BLaER1 treated with 17β-estradiol and CSF1 and Interleukin-3, amounts not matched to agents 10 nM and 100 nM (cell line): ENCODE data around the gene CAMK2D.

Experiments used
- H3K27ac ChIP-seq, 11 experiments: shearing (Covaris generic); formaldehyde crosslinking; 2 replicates each; pipeline ENCODE4 v1.8.1; 2022
- H3K27me3 ChIP-seq, 11 experiments: shearing (Covaris generic); formaldehyde crosslinking; 2 replicates each; pipeline ENCODE4 v1.8.1; 2022
- H3K36me3 ChIP-seq, 11 experiments: shearing (Covaris generic); formaldehyde crosslinking; 2 replicates each; pipeline ENCODE4 v1.8.1; 2022
- H3K4me1 ChIP-seq, 10 experiments: shearing (Covaris generic); formaldehyde crosslinking; 2 replicates each; pipeline ENCODE4 v1.8.1; 2022
- H3K4me2 ChIP-seq, 11 experiments: shearing (Covaris generic); formaldehyde crosslinking; 2 replicates each; pipeline ENCODE4 v1.8.1; 2022
- H3K4me3 ChIP-seq, 10 experiments: shearing (Covaris generic); formaldehyde crosslinking; 2 replicates each; pipeline ENCODE4 v1.8.1; 2022
- H3K9ac ChIP-seq, 11 experiments: shearing (Covaris generic); formaldehyde crosslinking; 2 replicates each; pipeline ENCODE4 v1.8.1; 2022
- H3K9me3 ChIP-seq, 11 experiments: shearing (Covaris generic); formaldehyde crosslinking; replicated peaks in 1 of 11; 2 replicates each; pipeline ENCODE4 v1.8.1; 2022
- H4K20me1 ChIP-seq, 11 experiments: shearing (Covaris generic); formaldehyde crosslinking; 2 replicates each; pipeline ENCODE4 v1.8.1; 2022
- Cebpa-rat ChIP-seq, 11 experiments: shearing (Covaris generic); IDR thresholded peaks; 2 replicates each; pipeline ENCODE4 v1.8.1; 2022

CAMK2D gene

GRCh38 chr4:113645771-113646441 lies 115.6 kb downstream of the CAMK2D start:
- no peak overlapping the region for H3K27ac ChIP-seq
- H3K9ac ChIP-seq = no peak overlapping the region

GRCh38 chr4:113645288-113645687 lies 116.2 kb downstream of the CAMK2D start:
- Histone ChIP-seq H3K9ac (no peak overlapping the region), H3K36me3 (peaks cover 4 to 66% (median 21%) of the 10 kb centered on the region in 11 experiments; a peak in 21 of 22 replicates)

More at GRCh38 chr4:113645771-113646441, 115.6 kb downstream of the CAMK2D start:
- no peak for TF ChIP-seq Cebpa-rat (IDR thresholded peaks at IDR 0.05)
- Histone ChIP-seq H3K4me3 (no peak overlapping the region), H3K27me3 (no peaks in the 10 kb centered on the region), H3K36me3 (peaks cover 4 to 66% (median 21%) of the 10 kb centered on the region in 11 experiments; a peak in 21 of 22 replicates), H4K20me1 (peaks cover 0 to 69% (median 0%) of the 10 kb centered on the region in 11 experiments; a peak in 7 of 22 replicates), H3K4me1 (peaks cover 0 to 24% (median 16%) of the 10 kb centered on the region in 10 experiments; a peak in 15 of 20 replicates), H3K4me2 (no peak overlapping the region), H3K9me3 (peaks cover 0 to 8% (median 0%) of the 10 kb centered on the region in 11 experiments; a peak in 2 of 22 replicates)

GRCh38 chr4:113644398-113644797 lies 117.1 kb downstream of the CAMK2D start:
- peaks cover 0 to 84% (median under 1%) of the 10 kb centered on the region in 11 experiments; a peak in 10 of 22 replicates for H4K20me1 ChIP-seq
- H3K9me3 ChIP-seq = no peaks in the 10 kb centered on the region; a peak in 1 of 22 replicates
- H3K9ac ChIP-seq = no peak overlapping the region
- no peak overlapping the region for H3K4me3 ChIP-seq
- peaks cover 4 to 59% (median 21%) of the 10 kb centered on the region in 11 experiments; a peak in 21 of 22 replicates for H3K36me3 ChIP-seq
- no peaks in the 10 kb centered on the region for H3K27me3 ChIP-seq
- no peak overlapping the region for H3K27ac ChIP-seq
- peaks cover 9 to 39% (median 31%) of the 10 kb centered on the region in 10 experiments for H3K4me1 ChIP-seq
- H3K4me2 ChIP-seq = no peak overlapping the region
- no peak for TF ChIP-seq Cebpa-rat (IDR thresholded peaks at IDR 0.05)

More at GRCh38 chr4:113645288-113645687, 116.2 kb downstream of the CAMK2D start:
- Histone ChIP-seq H3K9me3 (peaks cover 0 to 7% (median 0%) of the 10 kb centered on the region in 11 experiments; a peak in 2 of 22 replicates), H3K4me1 (peaks cover under 1 to 30% (median 22%) of the 10 kb centered on the region in 10 experiments; a peak in 16 of 20 replicates), H4K20me1 (peaks cover 0 to 76% (median 0%) of the 10 kb centered on the region in 11 experiments; a peak in 8 of 22 replicates), H3K27me3 (no peaks in the 10 kb centered on the region), H3K4me2 (no peak overlapping the region), H3K4me3 (no peak overlapping the region), H3K27ac (no peak overlapping the region)
- no peak for TF ChIP-seq Cebpa-rat (IDR thresholded peaks at IDR 0.05)

GRCh38 chr4:113643505-113643904 lies 118.0 kb downstream of the CAMK2D start:
- Histone ChIP-seq H4K20me1 (peaks cover 0 to 88% (median 6%) of the 10 kb centered on the region in 11 experiments; a peak in 11 of 22 replicates), H3K9ac (no peak overlapping the region), H3K27me3 (no peaks in the 10 kb centered on the region), H3K36me3 (peaks cover under 1 to 51% (median 15%) of the 10 kb centered on the region in 11 experiments; a peak in 19 of 22 replicates), H3K4me3 (no peak overlapping the region), H3K4me1 (peaks cover 18 to 48% (median 40%) of the 10 kb centered on the region in 10 experiments), H3K27ac (no peak overlapping the region), H3K9me3 (no peaks in the 10 kb centered on the region; a peak in 1 of 22 replicates), H3K4me2 (no peak overlapping the region)
- TF ChIP-seq Cebpa-rat (IDR thresholded peaks at IDR 0.05) = no peak

GRCh38 chr4:113641025-113641431 lies 120.5 kb downstream of the CAMK2D start:
- Histone ChIP-seq H3K4me1 (peaks cover 40 to 68% (median 63%) of the 10 kb centered on the region in 10 experiments), H3K36me3 (peaks cover 0 to 35% (median 5%) of the 10 kb centered on the region in 11 experiments; a peak in 8 of 22 replicates), H3K9ac (no peak overlapping the region), H4K20me1 (peaks cover 0 to 94% (median 13%) of the 10 kb centered on the region in 11 experiments; a peak in 11 of 22 replicates), H3K4me2 (peak overlapping the region in 5 of 11 experiments; percentile 6 to 94 (median 64); a peak in 6 of 22 replicates), H3K4me3 (no peak overlapping the region), H3K27ac (peak overlapping the region in 2 of 11 experiments; percentile 2 to 20; a peak in 1 of 22 replicates), H3K27me3 (no peaks in the 10 kb centered on the region), H3K9me3 (no peaks in the 10 kb centered on the region)
- no peak for TF ChIP-seq Cebpa-rat (IDR thresholded peaks at IDR 0.05)

GRCh38 chr4:113639326-113639725 lies 122.2 kb downstream of the CAMK2D start:
- TF ChIP-seq Cebpa-rat (IDR thresholded peaks at IDR 0.05) = no peak
- H3K27ac ChIP-seq = peak overlapping the region in 2 of 11 experiments; percentile 20 to 27; a peak in 2 of 22 replicates
- H3K4me3 ChIP-seq = no peak overlapping the region
- no peaks in the 10 kb centered on the region for H3K27me3 ChIP-seq
- peaks cover 0 to 97% (median 21%) of the 10 kb centered on the region in 11 experiments; a peak in 11 of 22 replicates for H4K20me1 ChIP-seq
- H3K36me3 ChIP-seq = peaks cover 0 to 32% (median 0%) of the 10 kb centered on the region in 11 experiments; a peak in 4 of 22 replicates
- peak overlapping the region; percentile 6 to 94 (median 28); a peak in 16 of 22 replicates for H3K4me2 ChIP-seq
- H3K9me3 ChIP-seq = no peaks in the 10 kb centered on the region
- peaks cover 48 to 85% (median 75%) of the 10 kb centered on the region in 10 experiments for H3K4me1 ChIP-seq
- no peak overlapping the region for H3K9ac ChIP-seq

GRCh38 chr4:113638562-113638832 lies 123.0 kb downstream of the CAMK2D start:
- Histone ChIP-seq H3K27ac (peak overlapping the region in 2 of 11 experiments; percentile 8 to 28; a peak in 1 of 22 replicates), H3K9me3 (no peaks in the 10 kb centered on the region), H3K9ac (no peak overlapping the region), H3K27me3 (no peaks in the 10 kb centered on the region), H4K20me1 (peaks cover 0 to 97% (median 21%) of the 10 kb centered on the region in 11 experiments; a peak in 12 of 22 replicates), H3K4me2 (peak overlapping the region in 9 of 11 experiments; percentile 0 to 94 (median 81); a peak in 15 of 22 replicates), H3K4me3 (no peak overlapping the region), H3K4me1 (peaks cover 48 to 91% (median 77%) of the 10 kb centered on the region in 10 experiments), H3K36me3 (peaks cover 0 to 27% (median 0%) of the 10 kb centered on the region in 11 experiments; a peak in 4 of 22 replicates)
- TF ChIP-seq Cebpa-rat (IDR thresholded peaks at IDR 0.05) = no peak

- Histone ChIP-seq H3K4me2 (peak overlapping the region in 10 of 11 experiments; percentile 0 to 94 (median 78); a peak in 16 of 22 replicates), H4K20me1 (peaks cover 0 to 97% (median 21%) of the 10 kb centered on the region in 11 experiments; a peak in 12 of 22 replicates), H3K36me3 (peaks cover 0 to 27% (median 0%) of the 10 kb centered on the region in 11 experiments; a peak in 4 of 22 replicates), H3K9me3 (no peaks in the 10 kb centered on the region), H3K27me3 (no peaks in the 10 kb centered on the region), H3K9ac (no peak overlapping the region), H3K27ac (peak overlapping the region in 2 of 11 experiments; percentile 8 to 28; a peak in 1 of 22 replicates), H3K4me1 (peaks cover 48 to 91% (median 77%) of the 10 kb centered on the region in 10 experiments), H3K4me3 (no peak overlapping the region)
- no peak for TF ChIP-seq Cebpa-rat (IDR thresholded peaks at IDR 0.05)
These were observed 123.5 kb downstream of the CAMK2D start for GRCh38 chr4:113637823-113638561.
